ENCODE measurements around the gene HOXC12. TPM values are rescaled to one million over a fixed set of nuclear protein-coding genes. Genes with fewer than 3 reads are reported as not detected.

Gene HOXC12
- total and polyA plus RNA-seq, 2 donors (not counting 1 experiment from before 2014, with no cell fraction given), result not detected

- H3K9me3 ChIP-seq (ENCODE audit: control extremely low read depth in 1 of 3, control insufficient read depth in 2 of 3, insufficient read depth in 1 of 3, low read length in 2 of 3), result peaks cover 0 to 50% (median 1%) of the 10 kb centered on the region in 3 donors
- ChIA-PET CTCF (no interaction called here), POLR2A (no interaction called here)
- Mint-ChIP-seq H3K27ac (no peak overlapping the region), H3K4me3 (no peak overlapping the region), H3K27me3 (peaks cover 76% of the 10 kb centered on the region), H3K9me3 (ENCODE audit: insufficient read depth) (no peaks in the 10 kb centered on the region), H3K4me1 (peaks cover 3% of the 10 kb centered on the region)
- H3K27ac ChIP-seq (ENCODE audit: low read length in 2 of 2), result no peak overlapping the region
- ATAC-seq (ENCODE audit: low read depth), result no peak
- H3K4me3 ChIP-seq (ENCODE audit: control extremely low read depth in 1 of 5, extremely low read depth in 1 of 5, insufficient read depth in 1 of 5, low read depth in 2 of 5, low read length in 4 of 5), result no peak overlapping the region
- peaks cover 7 to 24% of the 10 kb centered on the region in 2 donors for H3K4me1 ChIP-seq (ENCODE audit: control insufficient read depth in 2 of 2, insufficient read depth in 2 of 2, low read length in 2 of 2)
- no peak overlapping the region for H3K4me2 ChIP-seq (replicated peaks; ENCODE audit: low read depth, low read length, poor library complexity, severe bottlenecking)
- no peak overlapping the region for H3K9ac ChIP-seq (ENCODE audit: low read length)
- peaks cover 0 to 85% (median 78%) of the 10 kb centered on the region in 4 experiments for H3K27me3 ChIP-seq (replicated peaks in 1 of 4; ENCODE audit: control extremely low read depth in 1 of 4, control insufficient read depth in 3 of 4, insufficient read depth in 4 of 4, low read length in 3 of 4)
- no peaks in the 10 kb centered on the region for H3K36me3 ChIP-seq (replicated peaks in 1 of 2; ENCODE audit: control extremely low read depth in 1 of 2, control insufficient read depth in 1 of 2, extremely low read depth in 1 of 2, insufficient read depth in 2 of 2, low read length in 1 of 2)
- H2AFZ ChIP-seq (ENCODE audit: insufficient read depth, low read depth, low read length, poor library complexity, severe bottlenecking), result no peak overlapping the region
- WGBS (ENCODE audit: insufficient coverage), result 16% methylated on average over 5 of the region's 9 CpGs
- no peak for DNase-seq
- intact Hi-C loops (cut with micrococcal nuclease), result loop anchor here (5.0 kb wide), 1 partner anchor 47 kb away; the partner anchor contains the start of gene HOXC10
- TF ChIP-seq EZH2 (IDR thresholded peaks at IDR 0.05; ENCODE audit: borderline replicate concordance, insufficient read depth, low read depth, low read length, poor library complexity, severe bottlenecking) (no peak), CTCF (IDR thresholded peaks at IDR 0.05) (no peak)
- no peaks in the 10 kb centered on the region for H4K20me1 ChIP-seq (ENCODE audit: control insufficient read depth, insufficient read depth, low read length, poor library complexity, severe bottlenecking)
- H3K79me2 ChIP-seq (ENCODE audit: control insufficient read depth, insufficient read depth, low read length), result no peaks in the 10 kb centered on the region
Observed at GRCh38 chr12:53940443-53941014, 14.2 kb upstream of the HOXC12 start.

GRCh38 chr12:53941187-53941586 lies 13.5 kb upstream of the HOXC12 start:
- intact Hi-C loops (cut with micrococcal nuclease), result loop anchor here (5.0 kb wide), 1 partner anchor 46 kb away; the partner anchor contains the start of gene HOXC10
- no peak overlapping the region for H2AFZ ChIP-seq (ENCODE audit: insufficient read depth, low read depth, low read length, poor library complexity, severe bottlenecking)
- POLR2A ChIA-PET, result no interaction called here
- H3K36me3 ChIP-seq (replicated peaks in 1 of 2; ENCODE audit: control extremely low read depth in 1 of 2, control insufficient read depth in 1 of 2, extremely low read depth in 1 of 2, insufficient read depth in 2 of 2, low read length in 1 of 2), result no peaks in the 10 kb centered on the region
- no peak overlapping the region for H3K4me3 ChIP-seq (ENCODE audit: control extremely low read depth in 1 of 5, extremely low read depth in 1 of 5, insufficient read depth in 1 of 5, low read depth in 2 of 5, low read length in 4 of 5)
- Mint-ChIP-seq H3K27ac (no peak overlapping the region), H3K4me3 (no peak overlapping the region), H3K27me3 (peaks cover 76% of the 10 kb centered on the region), H3K9me3 (ENCODE audit: insufficient read depth) (no peaks in the 10 kb centered on the region), H3K4me1 (no peaks in the 10 kb centered on the region)
- peaks cover 4 to 20% of the 10 kb centered on the region in 2 donors for H3K4me1 ChIP-seq (ENCODE audit: control insufficient read depth in 2 of 2, insufficient read depth in 2 of 2, low read length in 2 of 2)
- H3K79me2 ChIP-seq (ENCODE audit: control insufficient read depth, insufficient read depth, low read length), result no peaks in the 10 kb centered on the region
- H4K20me1 ChIP-seq (ENCODE audit: control insufficient read depth, insufficient read depth, low read length, poor library complexity, severe bottlenecking), result no peaks in the 10 kb centered on the region
- no peak for DNase-seq
- no peak for ATAC-seq (ENCODE audit: low read depth)
- H3K27me3 ChIP-seq (replicated peaks in 1 of 4; ENCODE audit: control extremely low read depth in 1 of 4, control insufficient read depth in 3 of 4, insufficient read depth in 4 of 4, low read length in 3 of 4), result peaks cover 0 to 86% (median 80%) of the 10 kb centered on the region in 4 experiments
- no peak overlapping the region for H3K27ac ChIP-seq (ENCODE audit: low read length in 2 of 2)
- no peak overlapping the region for H3K9ac ChIP-seq (ENCODE audit: low read length)
- no peak overlapping the region for H3K4me2 ChIP-seq (replicated peaks; ENCODE audit: low read depth, low read length, poor library complexity, severe bottlenecking)
- CTCF ChIA-PET, result interaction anchor here (0.8 kb wide), 1 partner anchor 65 kb away, joined by 3 read pairs; no protein-coding TSS in a partner anchor
- TF ChIP-seq CTCF (IDR thresholded peaks at IDR 0.05) (no peak), EZH2 (IDR thresholded peaks at IDR 0.05; ENCODE audit: borderline replicate concordance, insufficient read depth, low read depth, low read length, poor library complexity, severe bottlenecking) (no peak)
- H3K9me3 ChIP-seq (ENCODE audit: control extremely low read depth in 1 of 3, control insufficient read depth in 2 of 3, insufficient read depth in 1 of 3, low read length in 2 of 3), result peaks cover 0 to 47% (median 1%) of the 10 kb centered on the region in 3 donors
